Activated CD8-positive, alpha-beta memory T cell treated with anti-CD3 and anti-CD28 coated beads, Interleukin-2, amount 50 U/mL, for 1 hour (primary cell): ENCODE results near the gene CBFB.
A peak's percentile ranks its signal among the peaks of the same experiment; 100 is the strongest.
"Not testable (repeated sequence)": the region's sequence is repeated elsewhere in the genome, so short reads cannot be mapped to it uniquely, and the experiment has no call there.

Experiments used
- DNase-seq: peaks from one replicate; pipeline ENCODE4 v3.0.0-alpha.2; 2020; ENCODE audit errors: extremely low read depth

The CBFB gene

GRCh38 chr16:67028696-67029253, at the start of gene CBFB:
CBFB (plus strand) TSS chr16:67029149; CDS start chr16:67029408, 259 bp downstream.
- DNase-seq = peak; percentile 79

- DNase-seq = no peak
These were observed 45.9 kb upstream of the CBFB start for GRCh38 chr16:66983033-66983432.

- no peak for DNase-seq
These were observed 44.0 kb upstream of the CBFB start for GRCh38 chr16:66984892-66985311.

- no peak for DNase-seq
These were observed 42.4 kb upstream of the CBFB start for GRCh38 chr16:66986559-66986958.

GRCh38 chr16:66988197-66988788, 40.7 kb upstream of the CBFB start, which contains the start of gene CES4A:
CES4A (plus strand) TSS chr16:66988589; CDS start chr16:66988773, 184 bp downstream.
- no peak for DNase-seq

GRCh38 chr16:66991545-66992077, 37.3 kb upstream of the CBFB start:
- no peak for DNase-seq

- not testable (repeated sequence) for DNase-seq
These were observed 35.4 kb upstream of the CBFB start for GRCh38 chr16:66993558-66993957.

GRCh38 chr16:66996324-66996982, 32.5 kb upstream of the CBFB start:
- DNase-seq = no peak

- no peak for DNase-seq
These were observed 32.0 kb upstream of the CBFB start for GRCh38 chr16:66996983-66997358.

GRCh38 chr16:67000384-67001351, 28.3 kb upstream of the CBFB start:
- no peak for DNase-seq

GRCh38 chr16:67001726-67002125, 27.2 kb upstream of the CBFB start:
- DNase-seq = no peak

GRCh38 chr16:67006930-67007658, 21.9 kb upstream of the CBFB start:
- DNase-seq = no peak

- DNase-seq = no peak
These were observed 19.8 kb upstream of the CBFB start for GRCh38 chr16:67009158-67009557.

GRCh38 chr16:67011274-67011673, 17.7 kb upstream of the CBFB start:
- DNase-seq = no peak

GRCh38 chr16:67013233-67013822, 15.6 kb upstream of the CBFB start:
- no peak for DNase-seq

GRCh38 chr16:67013823-67014633, 14.9 kb upstream of the CBFB start:
- DNase-seq = peak; percentile 38

GRCh38 chr16:67014634-67015312, 14.2 kb upstream of the CBFB start:
- DNase-seq = no peak

- DNase-seq = no peak
These were observed 13.6 kb upstream of the CBFB start for GRCh38 chr16:67015313-67015731.

- no peak for DNase-seq
These were observed 12.8 kb upstream of the CBFB start for GRCh38 chr16:67016143-67016542.
